Mucosa of stomach (tissue), 1 donor: Measurements from ENCODE around the gene CCDC83.
"Not testable (repeated sequence)": the region's sequence is repeated elsewhere in the genome, so short reads cannot be mapped to it uniquely, and the experiment has no call there.

ENCODE experiments used
- H3K27me3 ChIP-seq: one replicate; pipeline ENCODE4 v1.7.0; 2013; ENCODE audit warnings: mild to moderate bottlenecking, low read length; ENCODE audit not compliant: control insufficient read depth, insufficient read depth
- H3K36me3 ChIP-seq: one replicate; pipeline ENCODE4 v1.7.0; 2013; ENCODE audit warnings: low read length; ENCODE audit not compliant: control insufficient read depth, insufficient read depth
- H3K4me1 ChIP-seq: one replicate; pipeline ENCODE4 v1.7.0; 2013; ENCODE audit warnings: mild to moderate bottlenecking, low read length; ENCODE audit not compliant: control insufficient read depth, insufficient read depth
- H3K4me3 ChIP-seq: one replicate; pipeline ENCODE4 v1.7.0; 2013; ENCODE audit warnings: low read length
- H3K9ac ChIP-seq: one replicate; pipeline ENCODE4 v1.7.0; 2013; ENCODE audit warnings: mild to moderate bottlenecking, low read length, moderate library complexity
- H3K9me3 ChIP-seq: one replicate; pipeline ENCODE4 v1.7.0; 2013; ENCODE audit warnings: mild to moderate bottlenecking, low read length, moderate library complexity; ENCODE audit not compliant: control insufficient read depth
- donor health status: Pancreatic carcinoma.

CCDC83 gene

GRCh38 chr11:85896876-85897275 lies 41.7 kb downstream of the CCDC83 start:
- no peak overlapping the region for H3K4me3 ChIP-seq
- H3K36me3 ChIP-seq, result no peaks in the 10 kb centered on the region
- no peaks in the 10 kb centered on the region for H3K9me3 ChIP-seq
- no peaks in the 10 kb centered on the region for H3K27me3 ChIP-seq
- no peaks in the 10 kb centered on the region for H3K4me1 ChIP-seq
- H3K9ac ChIP-seq, result no peak overlapping the region

GRCh38 chr11:85898456-85898855 lies 43.3 kb downstream of the CCDC83 start:
- no peaks in the 10 kb centered on the region for H3K9me3 ChIP-seq
- no peak overlapping the region for H3K4me3 ChIP-seq
- no peak overlapping the region for H3K9ac ChIP-seq
- no peaks in the 10 kb centered on the region for H3K4me1 ChIP-seq
- no peaks in the 10 kb centered on the region for H3K27me3 ChIP-seq
- no peaks in the 10 kb centered on the region for H3K36me3 ChIP-seq

- H3K9ac ChIP-seq, result no peak overlapping the region
- no peaks in the 10 kb centered on the region for H3K36me3 ChIP-seq
- no peak overlapping the region for H3K4me3 ChIP-seq
- H3K9me3 ChIP-seq, result no peaks in the 10 kb centered on the region
- no peaks in the 10 kb centered on the region for H3K4me1 ChIP-seq
- no peaks in the 10 kb centered on the region for H3K27me3 ChIP-seq
Observed at GRCh38 chr11:85902353-85902752, 47.2 kb downstream of the CCDC83 start.

- H3K9me3 ChIP-seq, result no peaks in the 10 kb centered on the region
- H3K27me3 ChIP-seq, result no peaks in the 10 kb centered on the region
- H3K36me3 ChIP-seq, result no peaks in the 10 kb centered on the region
- no peaks in the 10 kb centered on the region for H3K4me1 ChIP-seq
- H3K4me3 ChIP-seq, result no peak overlapping the region
- H3K9ac ChIP-seq, result no peak overlapping the region
Observed at GRCh38 chr11:85903406-85903805, 48.2 kb downstream of the CCDC83 start.

- H3K9me3 ChIP-seq, result no peaks in the 10 kb centered on the region
- H3K9ac ChIP-seq, result no peak overlapping the region
- H3K4me1 ChIP-seq, result no peaks in the 10 kb centered on the region
- H3K4me3 ChIP-seq, result no peak overlapping the region
- no peaks in the 10 kb centered on the region for H3K27me3 ChIP-seq
- no peaks in the 10 kb centered on the region for H3K36me3 ChIP-seq
Observed at GRCh38 chr11:85903811-85904210, 48.6 kb downstream of the CCDC83 start.

GRCh38 chr11:85912414-85912813 lies 57.2 kb downstream of the CCDC83 start:
- H3K27me3 ChIP-seq, result no peaks in the 10 kb centered on the region
- no peaks in the 10 kb centered on the region for H3K4me1 ChIP-seq
- no peak overlapping the region for H3K9ac ChIP-seq
- no peaks in the 10 kb centered on the region for H3K36me3 ChIP-seq
- H3K4me3 ChIP-seq, result no peak overlapping the region
- H3K9me3 ChIP-seq, result no peaks in the 10 kb centered on the region

GRCh38 chr11:85913513-85913912 lies 58.3 kb downstream of the CCDC83 start:
- no peaks in the 10 kb centered on the region for H3K4me1 ChIP-seq
- no peak overlapping the region for H3K4me3 ChIP-seq
- no peaks in the 10 kb centered on the region for H3K36me3 ChIP-seq
- no peaks in the 10 kb centered on the region for H3K9me3 ChIP-seq
- H3K27me3 ChIP-seq, result no peaks in the 10 kb centered on the region
- no peak overlapping the region for H3K9ac ChIP-seq

GRCh38 chr11:85914425-85914824 lies 59.2 kb downstream of the CCDC83 start:
- no peak overlapping the region for H3K4me3 ChIP-seq
- no peaks in the 10 kb centered on the region for H3K36me3 ChIP-seq
- no peak overlapping the region for H3K9ac ChIP-seq
- no peaks in the 10 kb centered on the region for H3K4me1 ChIP-seq
- no peaks in the 10 kb centered on the region for H3K9me3 ChIP-seq
- no peaks in the 10 kb centered on the region for H3K27me3 ChIP-seq

GRCh38 chr11:85918910-85919794 lies 64.0 kb downstream of the CCDC83 start:
- Histone ChIP-seq H3K4me3 (no peak overlapping the region), H3K27me3 (no peaks in the 10 kb centered on the region), H3K4me1 (peaks cover 5% of the 10 kb centered on the region), H3K9me3 (no peaks in the 10 kb centered on the region), H3K9ac (no peak overlapping the region), H3K36me3 (no peaks in the 10 kb centered on the region)

GRCh38 chr11:85922367-85922766 lies 67.2 kb downstream of the CCDC83 start:
- H3K27me3 ChIP-seq, result no peaks in the 10 kb centered on the region
- no peaks in the 10 kb centered on the region for H3K36me3 ChIP-seq
- no peak overlapping the region for H3K4me3 ChIP-seq
- H3K9me3 ChIP-seq, result no peaks in the 10 kb centered on the region
- peaks cover 5% of the 10 kb centered on the region for H3K4me1 ChIP-seq
- H3K9ac ChIP-seq, result no peak overlapping the region

- H3K27me3 ChIP-seq, result no peaks in the 10 kb centered on the region
- no peak overlapping the region for H3K9ac ChIP-seq
- no peak overlapping the region for H3K4me3 ChIP-seq
- H3K36me3 ChIP-seq, result no peaks in the 10 kb centered on the region
- no peaks in the 10 kb centered on the region for H3K9me3 ChIP-seq
- H3K4me1 ChIP-seq, result peaks cover 5% of the 10 kb centered on the region
Observed at GRCh38 chr11:85923455-85923854, 68.3 kb downstream of the CCDC83 start.

- H3K9ac ChIP-seq, H3K9me3 ChIP-seq, H3K4me1 ChIP-seq, H3K36me3 ChIP-seq, H3K4me3 ChIP-seq, H3K27me3 ChIP-seq: not testable (repeated sequence)
Observed at GRCh38 chr11:85926653-85927214, 71.6 kb downstream of the CCDC83 start.
